NK-92 (cell line): Measurements from ENCODE around the gene SLC34A2.
"Not testable (repeated sequence)": the region's sequence is repeated elsewhere in the genome, so short reads cannot be mapped to it uniquely, and the experiment has no call there.

Source experiments
- DNase-seq: peaks from one replicate; lab custom pipeline; 2025; ENCODE audit not compliant: unreplicated experiment; lab: John Stamatoyannopoulos, UW

SLC34A2 gene

GRCh38 chr4:25654971-25655963 lies at the start of gene SLC34A2:
TSS of gene SLC34A2 (plus strand) at chr4:25655851. CDS start at chr4:25662501, 6,650 bp downstream.
- DNase-seq: no peak

- DNase-seq: no peak
These were observed 47.0 kb upstream of the SLC34A2 start for GRCh38 chr4:25608644-25609043.

- DNase-seq: no peak
These were observed 45.7 kb upstream of the SLC34A2 start for GRCh38 chr4:25609976-25610375.

GRCh38 chr4:25613613-25614012 lies 42.0 kb upstream of the SLC34A2 start:
- not testable (repeated sequence) for DNase-seq

- DNase-seq: no peak
These were observed 40.8 kb upstream of the SLC34A2 start for GRCh38 chr4:25614807-25615206.

- no peak for DNase-seq
These were observed 34.4 kb upstream of the SLC34A2 start for GRCh38 chr4:25621027-25621930.

- no peak for DNase-seq
These were observed 31.0 kb upstream of the SLC34A2 start for GRCh38 chr4:25624616-25625015.

- no peak for DNase-seq
These were observed 27.2 kb upstream of the SLC34A2 start for GRCh38 chr4:25628451-25628850.

- no peak for DNase-seq
These were observed 23.5 kb upstream of the SLC34A2 start for GRCh38 chr4:25632135-25632534.

- DNase-seq: no peak
These were observed 22.1 kb upstream of the SLC34A2 start for GRCh38 chr4:25633541-25633940.

- DNase-seq: no peak
These were observed 20.1 kb upstream of the SLC34A2 start for GRCh38 chr4:25635501-25635900.

- no peak for DNase-seq
These were observed 17.9 kb upstream of the SLC34A2 start for GRCh38 chr4:25637581-25638220.

GRCh38 chr4:25638221-25638601 lies 17.4 kb upstream of the SLC34A2 start:
- no peak for DNase-seq

- DNase-seq: no peak
These were observed 16.8 kb upstream of the SLC34A2 start for GRCh38 chr4:25638806-25639205.

- no peak for DNase-seq
These were observed 5.3 kb upstream of the SLC34A2 start for GRCh38 chr4:25650311-25650710.

- no peak for DNase-seq
These were observed 4.0 kb upstream of the SLC34A2 start for GRCh38 chr4:25651682-25652081.

- no peak for DNase-seq
These were observed 1.4 kb upstream of the SLC34A2 start for GRCh38 chr4:25654031-25654970.

- DNase-seq: no peak
These were observed 380 bp downstream of the SLC34A2 start for GRCh38 chr4:25656031-25656430.

GRCh38 chr4:25658357-25658771 lies 2.7 kb downstream of the SLC34A2 start:
- no peak for DNase-seq

GRCh38 chr4:25658777-25659176 lies 3.1 kb downstream of the SLC34A2 start:
- DNase-seq: no peak
